Endothelial cell of umbilical vein (primary cell): Measurements from ENCODE around the gene SLC38A6. TPM values are rescaled to one million over a fixed set of nuclear protein-coding genes. Genes with fewer than 3 reads are reported as not detected.

ENCODE experiments used
- BruUV-seq: library from RNA; stranded (reverse); fragments of 400-500 nt; replicated peaks from 2 replicates; lab custom pipeline; 2021; lab: Mats Ljungman, UMichigan
- CTCF ChIA-PET: fragments of 300-600, 350-600 bp; sonication (Branson Sonifier 250); formaldehyde crosslinking; loops from one replicate; lab custom pipeline; 2021; ENCODE audit warnings: antibody characterized with exemption, inconsistent platforms; lab: Charles Lee
- POLR2A ChIA-PET: fragments of 300-600, 350-600 bp; sonication (Branson Sonifier 250); formaldehyde crosslinking; loops from one replicate; lab custom pipeline; 2021; ENCODE audit warnings: antibody characterized with exemption, inconsistent platforms; lab: Charles Lee
- DNase-seq: peaks from one replicate; pipeline ENCODE4 v3.0.0-alpha.2; 2011; ENCODE audit warnings: low read depth, low spot score
- FAIRE-seq: peaks from 2 replicates; lab custom pipeline; 2011; peaks lifted over from hg19 to GRCh38; lab: Jason Lieb, UNC
- H2AFZ ChIP-seq: 2 replicates; pipeline ENCODE4 v1.6.0; 2012; ENCODE audit warnings: low read depth, low read length, control low read depth, inconsistent platforms
- H3K27ac ChIP-seq: 2 replicates; pipeline ENCODE4 v1.5.1; 2011; ENCODE audit warnings: low read depth, mild to moderate bottlenecking, control low read depth, low read length, moderate library complexity; ENCODE audit not compliant: insufficient read depth
- H3K27me3 ChIP-seq, 2 experiments: 2 replicates each; pipeline versions ENCODE4 v1.6.0 to v1.6.1; 2011; ENCODE audit warnings: low read length in 2 of 2, mixed read lengths in 1 of 2; ENCODE audit not compliant: control insufficient read depth in 2 of 2, insufficient read depth in 2 of 2
- H3K36me3 ChIP-seq, 2 experiments: 2 replicates in 1 of 2; 3 replicates in 1 of 2; pipeline ENCODE4 v1.5.1; 2011; ENCODE audit warnings: low read length in 2 of 2, mild to moderate bottlenecking in 1 of 2, moderate library complexity in 1 of 2; ENCODE audit not compliant: control insufficient read depth in 2 of 2, insufficient read depth in 2 of 2; ENCODE audit errors: extremely low read depth in 1 of 2
- H3K4me1 ChIP-seq: 3 replicates; pipeline ENCODE4 v1.5.1; 2011; ENCODE audit warnings: mild to moderate bottlenecking, low read length; ENCODE audit not compliant: control insufficient read depth, insufficient read depth; ENCODE audit errors: extremely low read depth
- H3K4me2 ChIP-seq: 2 replicates; pipeline ENCODE4 v1.6.1; 2011; ENCODE audit warnings: low read length, control low read depth, mixed read lengths; ENCODE audit not compliant: insufficient read depth
- H3K4me3 ChIP-seq, 3 experiments: fragments of 200-600 bp in 1 of 3; sonication (generic), shearing (Covaris generic) in 1 of 3; replicated peaks in 1 of 3; 2 replicates each; pipeline ENCODE4 v1.5.1; 2011 to 2016; ENCODE audit warnings: control low read depth in 3 of 3, low read length in 3 of 3, mild to moderate bottlenecking in 2 of 3, inconsistent platforms in 1 of 3, low read depth in 1 of 3, moderate library complexity in 1 of 3; ENCODE audit not compliant: insufficient read depth in 1 of 3
- H3K79me2 ChIP-seq: 2 replicates; pipeline ENCODE4 v1.6.0; 2012; ENCODE audit warnings: low read length, inconsistent platforms; ENCODE audit not compliant: control insufficient read depth, insufficient read depth
- H3K9ac ChIP-seq: replicated peaks from 2 replicates; pipeline ENCODE3; 2011; ENCODE audit warnings: low read length, control low read depth; ENCODE audit not compliant: insufficient read depth; ENCODE audit errors: extremely low read depth
- H3K9me1 ChIP-seq: replicated peaks from 3 replicates; pipeline ENCODE4 v1.6.0; 2011; ENCODE audit warnings: mild to moderate bottlenecking, low read length; ENCODE audit not compliant: control insufficient read depth, insufficient read depth; ENCODE audit errors: extremely low read depth
- H3K9me3 ChIP-seq: replicated peaks from 2 replicates; pipeline ENCODE4 v1.5.1; 2012; ENCODE audit warnings: low read length, inconsistent platforms; ENCODE audit not compliant: control insufficient read depth, insufficient read depth
- H4K20me1 ChIP-seq: replicated peaks from 2 replicates; pipeline ENCODE3; 2011; ENCODE audit warnings: mild to moderate bottlenecking, low read length; ENCODE audit not compliant: control insufficient read depth, insufficient read depth; ENCODE audit errors: extremely low read depth
- EZH2 ChIP-seq: IDR thresholded peaks from 2 replicates; pipeline ENCODE4 v1.6.1; 2012; ENCODE audit warnings: borderline replicate concordance, low read depth, mild to moderate bottlenecking, moderate library complexity, low read length, inconsistent platforms; ENCODE audit not compliant: severe bottlenecking
- FOS ChIP-seq: IDR thresholded peaks from 2 replicates; pipeline ENCODE4 v1.6.1; 2011; ENCODE audit warnings: mild to moderate bottlenecking, low read length, moderate library complexity, borderline replicate concordance; ENCODE audit not compliant: insufficient read depth
- GATA2 ChIP-seq: IDR thresholded peaks from 2 replicates; pipeline ENCODE4 v1.7.0; 2011; ENCODE audit warnings: low read depth, mild to moderate bottlenecking, moderate library complexity, mixed read lengths, low read length; ENCODE audit not compliant: insufficient read length, insufficient read depth
- JUN ChIP-seq: IDR thresholded peaks from 2 replicates; pipeline ENCODE4 v1.6.1; 2011; ENCODE audit warnings: borderline replicate concordance, low read depth; ENCODE audit not compliant: insufficient read length, insufficient read depth
- MYC ChIP-seq: IDR thresholded peaks from one replicate; pipeline ENCODE4 v1.6.1; 2011; ENCODE audit warnings: mild to moderate bottlenecking, low read depth, low read length
- POLR2A ChIP-seq: IDR thresholded peaks from 2 replicates; pipeline ENCODE4 v1.6.1; 2012; ENCODE audit warnings: low read depth, mild to moderate bottlenecking, control low read depth, low read length
- POLR2AphosphoS5 ChIP-seq: IDR thresholded peaks from 2 replicates; pipeline ENCODE4 v1.6.1; 2012; ENCODE audit warnings: low read depth, mild to moderate bottlenecking, control low read depth, low read length, moderate library complexity; ENCODE audit not compliant: insufficient read depth
- dilution Hi-C: fragments of 300-500 bp; cut with MboI; formaldehyde crosslinking; loops from one replicate; pipeline ENCODE4 v1.15.0; 2019; ENCODE audit warnings: low sequenced_read_pairs; ENCODE audit not compliant: extremely low pct_ligation_motif_present
- intact Hi-C: fragments of 100-400 bp; cut with micrococcal nuclease; formaldehyde crosslinking; loops from one replicate; pipeline ENCODE4 v1.10.0; 2022
- polyA plus RNA-seq, 4 experiments: library from polyadenylated mRNA; depleted of rRNA in 3 of 4; stranded (reverse) in 3 of 4; unstranded in 1 of 4; fragments of >200 nt; gene quantifications; 2 replicates each; pipeline versions ENCODE4 v1.2.1 to v1.2.3, GENCODE V29; 2011 to 2012; ENCODE audit warnings: missing spikeins in 1 of 4
- total RNA-seq: library from RNA; stranded (reverse); gene quantifications from 2 replicates; pipeline ENCODE4 v1.2.3, GENCODE V29; 2021
- TF ChIP-seq, protein P1 (sequence below), 2 donors: IDR thresholded peaks; 1 replicate in 1 of 2; 2 replicates in 1 of 2; pipeline ENCODE4 v1.5.1; 2011; ENCODE audit warnings: low read length in 2 of 2, mild to moderate bottlenecking in 2 of 2, moderate library complexity in 2 of 2, control low read depth in 1 of 2, inconsistent platforms in 1 of 2, low read depth in 1 of 2; ENCODE audit not compliant: insufficient read depth in 1 of 2; ENCODE audit errors: extremely low read depth in 1 of 2
- TF ChIP-seq, protein P2 (sequence below): IDR thresholded peaks from 2 replicates; pipeline ENCODE4 v1.6.1; 2011; ENCODE audit not compliant: insufficient read depth, insufficient read length

The SLC38A6 gene
- total and polyA plus RNA-seq, 2 donors (not counting 3 experiments of a cell fraction or from before 2014, with no cell fraction given): 17.3 to 24.6 TPM

DNA sequence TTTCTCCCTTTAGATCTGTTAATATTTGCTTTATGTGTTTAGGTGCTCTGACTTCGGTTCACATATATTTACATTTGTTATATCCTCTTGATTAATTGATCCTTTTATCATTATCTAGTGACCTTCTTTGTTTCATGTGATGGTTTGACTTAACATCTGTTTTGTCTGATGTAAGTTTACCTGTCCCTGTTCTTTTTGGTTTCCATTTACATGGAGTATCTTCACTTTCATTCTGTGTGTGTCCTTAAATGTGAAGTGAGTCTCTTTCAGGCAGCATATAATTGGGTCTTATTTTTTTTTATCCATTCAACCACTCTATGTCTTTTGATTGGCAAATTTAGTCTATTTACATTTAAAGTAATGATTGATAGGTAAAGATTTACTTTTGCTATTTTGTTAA lies 24.4 kb upstream of the SLC38A6 start:
- H3K4me1 ChIP-seq: no peaks in the 10 kb centered on the region
- no peaks in the 10 kb centered on the region for H3K9me3 ChIP-seq
- no peak overlapping the region for H3K27ac ChIP-seq
- H4K20me1 ChIP-seq: no peaks in the 10 kb centered on the region
- no peaks in the 10 kb centered on the region for H3K27me3 ChIP-seq
- no peaks in the 10 kb centered on the region for H3K36me3 ChIP-seq
- ChIA-PET POLR2A (no interaction called here), CTCF (no interaction called here)
- DNase-seq (no peak), FAIRE-seq (no peak)
- TF ChIP-seq POLR2A (no peak), EZH2 (no peak)
- TF ChIP-seq, protein P1, sequence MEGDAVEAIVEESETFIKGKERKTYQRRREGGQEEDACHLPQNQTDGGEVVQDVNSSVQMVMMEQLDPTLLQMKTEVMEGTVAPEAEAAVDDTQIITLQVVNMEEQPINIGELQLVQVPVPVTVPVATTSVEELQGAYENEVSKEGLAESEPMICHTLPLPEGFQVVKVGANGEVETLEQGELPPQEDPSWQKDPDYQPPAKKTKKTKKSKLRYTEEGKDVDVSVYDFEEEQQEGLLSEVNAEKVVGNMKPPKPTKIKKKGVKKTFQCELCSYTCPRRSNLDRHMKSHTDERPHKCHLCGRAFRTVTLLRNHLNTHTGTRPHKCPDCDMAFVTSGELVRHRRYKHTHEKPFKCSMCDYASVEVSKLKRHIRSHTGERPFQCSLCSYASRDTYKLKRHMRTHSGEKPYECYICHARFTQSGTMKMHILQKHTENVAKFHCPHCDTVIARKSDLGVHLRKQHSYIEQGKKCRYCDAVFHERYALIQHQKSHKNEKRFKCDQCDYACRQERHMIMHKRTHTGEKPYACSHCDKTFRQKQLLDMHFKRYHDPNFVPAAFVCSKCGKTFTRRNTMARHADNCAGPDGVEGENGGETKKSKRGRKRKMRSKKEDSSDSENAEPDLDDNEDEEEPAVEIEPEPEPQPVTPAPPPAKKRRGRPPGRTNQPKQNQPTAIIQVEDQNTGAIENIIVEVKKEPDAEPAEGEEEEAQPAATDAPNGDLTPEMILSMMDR (IDR thresholded peaks at IDR 0.05; ENCODE audit: extremely low read depth in 1 of 2, insufficient read depth in 1 of 2, low read depth in 1 of 2, low read length in 2 of 2): no peak
- H3K9ac ChIP-seq: no peak overlapping the region
- no TSS peak for BruUV-seq
- no peaks in the 10 kb centered on the region for H3K9me1 ChIP-seq
- H2AFZ ChIP-seq: no peak overlapping the region
- intact Hi-C loops: no loop called here
- dilution Hi-C loops: no loop called here
- H3K4me3 ChIP-seq: no peak overlapping the region
- no peaks in the 10 kb centered on the region for H3K79me2 ChIP-seq
- H3K4me2 ChIP-seq: no peak overlapping the region

DNA sequence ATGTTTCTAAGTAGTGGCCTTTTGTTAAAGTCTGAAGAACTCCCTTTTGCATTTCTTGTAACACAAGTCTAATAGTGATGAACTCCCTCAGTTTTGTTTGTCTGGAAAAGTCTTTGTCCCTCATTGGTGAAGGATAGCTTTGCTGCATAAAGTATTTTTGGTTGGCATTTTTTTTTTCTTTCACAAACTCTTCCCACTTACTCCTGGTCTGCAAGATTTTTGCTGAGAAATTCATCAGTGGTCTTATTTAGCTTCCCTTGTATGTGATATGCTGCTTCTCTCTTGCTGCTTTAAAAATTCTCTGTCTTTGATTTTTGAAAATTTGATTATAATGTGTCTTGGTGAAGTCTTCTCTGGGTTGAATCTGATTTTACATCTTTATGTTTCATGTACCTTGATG lies 22.9 kb upstream of the SLC38A6 start:
- no peak for FAIRE-seq
- POLR2A ChIA-PET: no interaction called here

More for the DNA sequence above, 22.9 kb upstream of the SLC38A6 start:
- H3K36me3 ChIP-seq: no peaks in the 10 kb centered on the region
- H3K4me3 ChIP-seq: no peak overlapping the region
- H3K4me1 ChIP-seq: no peaks in the 10 kb centered on the region
- no peak overlapping the region for H3K9ac ChIP-seq
- no peaks in the 10 kb centered on the region for H3K9me1 ChIP-seq
- no peak overlapping the region for H3K27ac ChIP-seq
- no peak overlapping the region for H3K4me2 ChIP-seq
- H3K9me3 ChIP-seq: no peaks in the 10 kb centered on the region
- TF ChIP-seq, protein P1 (IDR thresholded peaks at IDR 0.05; ENCODE audit: extremely low read depth in 1 of 2, insufficient read depth in 1 of 2, low read depth in 1 of 2, low read length in 2 of 2): no peak
- TF ChIP-seq POLR2A (no peak), MYC (no peak), EZH2 (no peak), POLR2AphosphoS5 (no peak), JUN (no peak), GATA2 (no peak), FOS (no peak)
- TF ChIP-seq, protein P2, sequence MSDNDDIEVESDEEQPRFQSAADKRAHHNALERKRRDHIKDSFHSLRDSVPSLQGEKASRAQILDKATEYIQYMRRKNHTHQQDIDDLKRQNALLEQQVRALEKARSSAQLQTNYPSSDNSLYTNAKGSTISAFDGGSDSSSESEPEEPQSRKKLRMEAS: no peak
- dilution Hi-C loops: no loop called here
- no peaks in the 10 kb centered on the region for H3K27me3 ChIP-seq
- no TSS peak for BruUV-seq
- DNase-seq: no peak
- no peak overlapping the region for H2AFZ ChIP-seq
- CTCF ChIA-PET: no interaction called here
- intact Hi-C loops: no loop called here
- H4K20me1 ChIP-seq: no peaks in the 10 kb centered on the region
- H3K79me2 ChIP-seq: no peaks in the 10 kb centered on the region
